Bronchial epithelial cell (primary cell): ENCODE results near the gene SLC25A21. TPM values are rescaled to one million over a fixed set of nuclear protein-coding genes. Genes with fewer than 3 reads are reported as not detected.

ENCODE experiments used
- DNase-seq: peaks from one replicate; pipeline ENCODE4 v3.0.0-alpha.2; 2010; ENCODE audit warnings: low read depth
- FAIRE-seq: peaks from 2 replicates; lab custom pipeline; 2011; peaks lifted over from hg19 to GRCh38; lab: Jason Lieb, UNC
- H3K27me3 ChIP-seq: 2 replicates; pipeline ENCODE4 v1.5.1; 2011; ENCODE audit warnings: low read length; ENCODE audit not compliant: control insufficient read depth, insufficient read depth
- H3K36me3 ChIP-seq: 2 replicates; pipeline ENCODE4 v1.5.1; 2011; ENCODE audit warnings: low read length; ENCODE audit not compliant: control insufficient read depth, insufficient read depth
- H3K4me3 ChIP-seq: 2 replicates; pipeline ENCODE4 v1.5.1; 2011; ENCODE audit warnings: mild to moderate bottlenecking, low read depth, low read length, control low read depth
- CTCF ChIP-seq: IDR thresholded peaks from 2 replicates; pipeline ENCODE4 v1.5.1; 2011; ENCODE audit warnings: mild to moderate bottlenecking, moderate library complexity, low read length, control low read depth, inconsistent platforms; ENCODE audit not compliant: insufficient read depth, severe bottlenecking
- total RNA-seq: library from RNA; depleted of rRNA; stranded (reverse); fragments of >200 nt; gene quantifications from 2 replicates; pipeline ENCODE4 v1.2.1, GENCODE V29; 2014

Gene SLC25A21
- total RNA-seq, 1 donor from 2014 or later = 0.53 TPM

GRCh38 chr14:36971263-36971855 is 201.0 kb downstream of the SLC25A21 start:
- TF ChIP-seq CTCF = no peak
- Histone ChIP-seq H3K36me3 (no peaks in the 10 kb centered on the region), H3K27me3 (no peaks in the 10 kb centered on the region), H3K4me3 (no peak overlapping the region)
- FAIRE-seq (no peak), DNase-seq (no peak)

- FAIRE-seq (peak; percentile 28), DNase-seq (peak; percentile 62)
- no peak for TF ChIP-seq CTCF
- Histone ChIP-seq H3K27me3 (no peaks in the 10 kb centered on the region), H3K36me3 (no peaks in the 10 kb centered on the region), H3K4me3 (no peak overlapping the region)
Observed at GRCh38 chr14:36967892-36968555, 204.4 kb downstream of the SLC25A21 start.

- FAIRE-seq (no peak), DNase-seq (no peak)
- Histone ChIP-seq H3K36me3 (no peaks in the 10 kb centered on the region), H3K4me3 (no peak overlapping the region), H3K27me3 (no peaks in the 10 kb centered on the region)
- TF ChIP-seq CTCF = no peak
Observed at GRCh38 chr14:36955967-36956366, 216.4 kb downstream of the SLC25A21 start.

- no peak for DNase-seq
- Histone ChIP-seq H3K4me3 (no peak overlapping the region), H3K36me3 (no peaks in the 10 kb centered on the region), H3K27me3 (no peaks in the 10 kb centered on the region)
- FAIRE-seq = no peak
- no peak for TF ChIP-seq CTCF
Observed at GRCh38 chr14:36955376-36955775, 217.0 kb downstream of the SLC25A21 start.

- H3K4me3 ChIP-seq = no peak overlapping the region
- peak; percentile 96 for DNase-seq
- H3K36me3 ChIP-seq = no peaks in the 10 kb centered on the region
- FAIRE-seq = no peak
- no peak for TF ChIP-seq CTCF
- no peaks in the 10 kb centered on the region for H3K27me3 ChIP-seq
Observed at GRCh38 chr14:36952689-36953088, 219.7 kb downstream of the SLC25A21 start.
